SH-SY5Y (cell line): ENCODE results near the gene MAP3K4.

ENCODE experiments used
- GATA2 ChIP-seq: IDR thresholded peaks from 2 replicates; pipeline ENCODE4 v1.6.1; 2011; ENCODE audit warnings: mild to moderate bottlenecking, low read depth, low read length
- GATA3 ChIP-seq: IDR thresholded peaks from 2 replicates; pipeline ENCODE4 v1.6.1; 2011; ENCODE audit warnings: low read depth, mild to moderate bottlenecking, low read length, moderate library complexity

MAP3K4 gene

GRCh38 chr6:161125591-161125990, 134.0 kb downstream of the MAP3K4 start:
- no peak for TF ChIP-seq GATA2
- TF ChIP-seq GATA3, result no peak

- TF ChIP-seq GATA3 (no peak), GATA2 (no peak)
These were observed 135.6 kb downstream of the MAP3K4 start for GRCh38 chr6:161127071-161127740.

DNA sequence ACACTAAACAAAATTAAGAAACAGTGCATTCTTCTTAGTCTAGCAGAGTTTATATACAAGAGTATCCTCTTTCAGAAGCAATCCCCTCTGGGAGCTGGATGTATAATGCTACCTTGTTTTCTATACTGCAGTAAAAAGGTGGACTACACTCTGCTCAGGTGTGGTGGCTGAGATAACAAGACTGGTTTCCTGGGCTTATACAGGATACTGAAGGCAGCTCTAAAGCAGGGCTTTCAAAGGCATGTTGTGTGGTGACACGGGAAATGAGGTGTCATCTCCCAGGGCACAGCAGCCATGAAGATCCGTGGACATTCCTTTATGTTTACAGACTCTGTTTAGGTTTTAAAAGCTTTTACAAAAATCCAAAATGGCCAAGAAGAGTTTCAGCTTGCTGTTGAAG, 136.7 kb downstream of the MAP3K4 start:
- no peak for TF ChIP-seq GATA2
- TF ChIP-seq GATA3, result no peak

DNA sequence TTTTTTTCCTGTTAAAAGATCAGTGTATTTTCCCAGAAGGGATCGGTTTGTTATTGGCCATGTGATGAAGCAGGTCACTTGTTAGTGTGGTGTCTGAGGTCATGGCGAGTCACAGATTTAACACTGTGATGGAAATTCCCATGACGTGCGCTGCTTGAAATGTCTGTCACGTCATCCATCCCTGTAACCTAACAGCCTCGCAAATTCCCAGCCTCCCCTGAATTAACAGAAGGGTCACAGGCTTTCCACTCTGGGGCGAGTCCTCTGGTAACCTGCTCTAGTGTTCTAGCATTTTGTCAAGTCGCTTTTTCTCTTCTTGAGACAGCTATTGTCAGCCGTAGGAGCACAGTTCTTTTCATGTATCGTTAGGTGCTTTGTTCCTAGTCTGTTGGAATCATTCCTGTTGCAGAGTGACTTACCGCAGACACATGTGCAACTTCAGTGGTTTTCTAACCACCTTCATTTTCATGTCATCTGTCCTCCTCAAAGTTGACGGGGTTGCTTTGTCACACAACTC, 137.2 kb downstream of the MAP3K4 start:
- TF ChIP-seq GATA2 (no peak), GATA3 (no peak)

GRCh38 chr6:161130541-161130940, 139.0 kb downstream of the MAP3K4 start:
- no peak for TF ChIP-seq GATA2

DNA sequence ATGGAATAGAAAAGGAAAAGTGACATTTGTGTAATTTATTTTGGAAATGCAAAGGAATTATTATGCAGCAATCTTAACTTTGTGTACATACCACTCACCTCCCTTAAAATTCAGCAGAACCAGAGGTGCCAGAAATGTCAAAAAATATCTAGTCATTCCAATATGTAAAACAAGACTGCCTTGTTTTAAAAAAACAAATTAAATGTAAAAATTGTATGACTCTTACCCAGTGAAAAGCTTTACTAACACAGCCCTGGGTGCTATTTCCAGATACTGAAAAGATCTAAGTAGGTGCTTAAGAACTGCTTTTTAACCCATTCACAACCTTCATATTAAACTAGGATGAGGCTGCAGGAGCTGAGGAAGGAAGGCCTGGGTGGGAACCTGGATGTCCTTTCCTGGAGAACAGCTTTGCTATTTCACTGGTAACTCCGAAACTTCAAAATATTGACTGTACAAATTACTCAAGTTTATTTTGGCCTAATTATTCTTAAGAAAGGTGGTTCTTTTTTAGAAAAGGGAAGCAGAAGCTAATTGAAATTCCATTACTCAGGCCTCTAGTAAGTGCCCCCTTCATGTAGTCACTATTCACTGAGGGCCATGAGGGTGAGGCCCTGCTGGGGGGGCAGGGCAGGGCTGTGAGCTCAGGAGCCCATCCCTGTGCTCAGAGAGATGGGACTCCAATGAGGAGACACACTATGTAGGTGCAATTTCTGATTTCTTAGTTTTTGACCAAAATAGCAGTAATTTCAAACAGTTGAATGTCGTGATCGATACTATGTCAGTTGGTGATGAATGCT, 139.6 kb downstream of the MAP3K4 start:
- no peak for TF ChIP-seq GATA2
- TF ChIP-seq GATA3, result no peak

GRCh38 chr6:161132384-161132783, 140.8 kb downstream of the MAP3K4 start:
- TF ChIP-seq GATA3 (no peak), GATA2 (no peak)

- TF ChIP-seq GATA2 (no peak), GATA3 (no peak)
These were observed 142.4 kb downstream of the MAP3K4 start for GRCh38 chr6:161133963-161134362.

DNA sequence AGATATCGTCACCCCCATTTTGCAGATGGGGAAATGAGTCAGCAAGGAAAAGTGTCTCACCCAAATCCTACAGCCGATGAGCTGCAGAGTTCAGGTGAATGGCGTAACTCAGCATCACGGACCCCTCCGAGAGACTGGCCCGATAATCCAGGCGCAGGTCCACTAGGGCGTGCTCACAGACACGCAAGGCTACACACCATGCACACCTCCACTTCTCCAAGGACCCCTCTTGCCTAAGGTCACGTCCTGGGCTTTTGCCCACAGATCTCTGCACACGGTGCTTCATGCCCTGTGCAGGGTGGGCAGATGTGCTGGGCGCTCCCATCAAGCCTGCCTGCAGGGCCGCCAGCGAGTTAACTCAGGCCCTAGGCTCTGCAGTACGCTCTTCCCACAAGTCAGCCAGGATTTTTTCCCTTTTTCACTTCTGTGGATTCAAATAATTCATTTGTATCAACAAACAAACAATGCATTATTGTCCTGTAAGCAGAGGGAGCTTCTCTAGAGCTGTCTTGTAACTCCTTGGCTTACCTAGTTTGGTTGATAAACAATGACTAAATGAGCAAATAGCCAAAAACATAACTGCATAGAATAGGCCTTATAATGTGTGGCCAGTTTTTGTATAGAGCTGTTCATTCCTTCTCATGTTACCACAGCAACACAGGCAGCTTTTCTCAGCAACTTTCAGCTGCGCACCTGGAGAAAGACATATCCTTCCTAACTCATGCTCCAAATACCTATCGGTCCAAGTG, 143.2 kb downstream of the MAP3K4 start:
- TF ChIP-seq GATA3 (no peak), GATA2 (no peak)

DNA sequence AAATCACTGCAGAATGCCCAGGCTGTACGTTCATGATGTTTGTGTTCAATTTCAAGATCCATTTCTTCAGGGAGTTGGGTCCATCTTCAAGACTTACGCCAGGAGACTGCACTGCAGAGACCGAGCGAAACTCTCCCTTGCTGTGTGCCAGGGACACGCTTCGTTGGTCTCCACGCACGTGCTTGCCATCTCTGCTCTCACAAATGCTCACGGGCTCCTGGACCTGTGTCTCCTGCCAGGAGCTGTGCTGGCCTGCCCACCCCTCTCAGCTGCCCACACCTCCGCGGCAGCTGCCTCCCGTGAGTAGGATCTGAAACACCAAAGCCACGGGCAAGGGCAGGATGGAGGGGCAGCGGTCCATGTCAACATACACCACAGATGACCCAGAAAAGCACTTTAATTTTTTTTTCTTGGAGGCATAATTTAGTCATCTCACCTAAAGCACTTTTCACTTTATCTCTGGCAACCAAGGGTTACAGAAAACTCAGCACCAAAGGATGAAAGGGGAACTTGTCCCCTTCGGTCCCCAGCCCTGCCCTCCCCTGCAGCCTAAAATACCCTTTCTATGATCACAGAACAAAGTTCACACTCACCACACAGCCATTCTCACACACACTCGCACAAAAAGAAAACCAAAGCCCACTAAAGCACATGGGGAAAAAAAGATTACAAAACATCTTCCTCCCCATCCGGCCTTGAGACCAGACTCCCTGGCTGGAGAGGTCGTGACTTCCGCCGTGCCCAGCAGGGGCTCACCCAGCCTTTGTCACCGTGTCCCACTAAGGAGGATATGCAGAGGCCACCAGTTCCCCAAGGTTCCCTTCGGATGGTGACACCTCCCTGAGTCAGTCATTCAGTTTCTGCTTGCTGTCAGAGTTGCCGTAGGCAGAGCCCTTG, 144.4 kb downstream of the MAP3K4 start:
- TF ChIP-seq GATA3, result no peak
- no peak for TF ChIP-seq GATA2

DNA sequence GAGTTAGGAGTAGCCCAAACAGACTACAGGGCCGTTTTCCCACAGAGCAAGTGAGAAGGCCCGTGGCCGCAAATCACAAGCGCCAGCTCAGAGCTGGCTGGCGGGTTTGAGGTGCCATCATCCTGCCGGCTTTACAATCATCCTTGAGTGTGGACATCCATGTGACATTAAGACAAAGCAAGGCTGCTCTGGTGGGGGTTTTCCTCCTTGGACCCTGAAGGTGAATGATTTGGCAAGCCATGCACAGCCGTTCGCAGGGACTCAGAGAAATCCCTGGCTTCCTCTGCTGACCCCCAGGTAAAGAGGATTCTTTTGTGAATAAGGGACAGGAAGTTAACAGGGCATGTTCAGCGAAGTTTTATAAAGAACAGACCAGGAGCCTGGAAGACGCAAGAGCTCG, 145.1 kb downstream of the MAP3K4 start:
- no peak for TF ChIP-seq GATA2
- TF ChIP-seq GATA3, result no peak

- TF ChIP-seq GATA3, result no peak
- TF ChIP-seq GATA2, result no peak
These were observed 145.8 kb downstream of the MAP3K4 start for GRCh38 chr6:161137320-161137719.

GRCh38 chr6:161137839-161138542, 146.4 kb downstream of the MAP3K4 start:
- TF ChIP-seq GATA2 (no peak), GATA3 (no peak)
